ENCODE results near the gene C4orf33. TPM values are rescaled to one million over a fixed set of nuclear protein-coding genes. Genes with fewer than 3 reads are reported as not detected.
"Not testable (repeated sequence)": the region's sequence is repeated elsewhere in the genome, so short reads cannot be mapped to it uniquely, and the experiment has no call there.

The C4orf33 gene
- total RNA-seq, 1 donor from 2014 or later, result 6.9 TPM

DNA sequence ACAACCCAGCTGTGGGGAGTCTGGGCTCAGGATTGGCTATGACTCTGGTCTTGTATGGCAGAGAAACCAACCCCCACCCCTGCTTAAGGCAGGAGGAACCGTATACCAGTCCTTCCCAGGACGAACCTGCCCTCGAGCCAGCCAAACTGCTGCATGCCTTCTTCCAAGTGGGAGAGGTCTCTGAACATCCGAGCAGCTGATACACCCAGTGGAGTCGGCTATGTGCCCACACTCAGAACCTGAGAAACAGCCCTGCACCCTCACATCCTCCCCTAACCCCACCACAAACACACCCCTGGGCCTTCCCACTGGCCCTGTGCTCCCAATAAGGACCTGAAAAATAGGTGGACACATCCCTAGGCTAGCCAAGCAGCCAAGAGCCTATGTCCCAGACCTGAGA lies 21.8 kb downstream of the C4orf33 start:
- FAIRE-seq, result no peak
- DNase-seq (ENCODE audit: low spot score in 2 of 2), result no peak

DNA sequence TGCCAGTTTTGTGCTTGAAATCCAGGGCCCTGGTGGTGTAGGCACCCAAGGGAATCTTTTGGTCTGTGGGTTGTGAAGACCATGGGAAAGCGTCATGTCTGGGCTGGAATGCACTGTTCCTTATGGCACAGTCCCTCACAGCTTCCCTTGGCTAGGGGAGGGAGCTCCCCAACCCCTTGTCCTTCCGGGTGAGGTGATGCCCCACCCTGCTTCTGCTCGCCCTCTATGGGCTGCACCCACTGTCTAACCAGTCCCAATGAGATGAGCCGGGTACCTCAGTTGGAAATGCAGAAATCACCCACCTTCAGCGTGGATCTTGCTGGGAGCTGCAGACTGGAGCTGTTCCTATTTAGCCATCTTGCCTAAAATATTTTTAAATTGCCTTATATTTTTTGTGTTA lies 30.7 kb downstream of the C4orf33 start:
- not testable (repeated sequence) for DNase-seq (ENCODE audit: low spot score in 2 of 2); FAIRE-seq

DNA sequence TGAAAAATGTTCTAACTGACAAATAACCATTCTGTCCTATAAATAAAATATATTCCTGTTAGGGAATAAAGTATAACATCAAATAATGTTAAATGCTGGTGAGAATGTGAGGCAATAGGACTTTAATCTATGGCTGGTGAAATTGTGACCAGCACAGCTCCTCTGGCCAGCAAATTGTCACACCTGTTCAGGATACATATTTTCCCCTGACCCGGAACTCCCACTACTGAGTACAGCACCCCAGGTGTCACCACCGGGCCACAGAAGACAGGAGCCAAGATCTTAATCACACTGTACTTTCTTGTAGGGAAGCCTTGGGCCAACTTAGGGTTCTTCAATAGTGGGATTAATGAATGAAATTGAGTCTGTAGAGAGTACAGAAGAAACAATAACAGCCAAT lies 33.2 kb downstream of the C4orf33 start:
- DNase-seq (ENCODE audit: low spot score in 2 of 2) (no peak), FAIRE-seq (no peak)

DNA sequence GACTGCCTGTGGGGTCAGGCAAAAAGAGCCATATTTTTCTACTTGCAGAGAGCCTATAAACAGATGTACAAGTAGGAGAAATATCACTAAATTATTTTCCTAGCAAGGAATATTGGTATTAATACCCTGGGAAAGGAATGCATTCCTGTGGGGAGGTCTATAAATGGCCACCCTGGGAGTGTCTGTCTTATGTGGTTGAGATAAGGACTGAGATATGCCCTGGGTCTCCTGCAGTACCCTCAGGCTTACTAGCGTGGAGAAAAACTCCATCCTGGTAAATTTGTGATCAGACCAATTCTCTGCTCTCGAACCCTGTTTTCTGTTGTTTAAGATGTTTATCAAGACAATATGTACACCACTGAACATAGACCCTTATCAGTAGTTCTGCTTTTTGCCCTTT lies 35.4 kb downstream of the C4orf33 start:
- no peak for FAIRE-seq

DNA sequence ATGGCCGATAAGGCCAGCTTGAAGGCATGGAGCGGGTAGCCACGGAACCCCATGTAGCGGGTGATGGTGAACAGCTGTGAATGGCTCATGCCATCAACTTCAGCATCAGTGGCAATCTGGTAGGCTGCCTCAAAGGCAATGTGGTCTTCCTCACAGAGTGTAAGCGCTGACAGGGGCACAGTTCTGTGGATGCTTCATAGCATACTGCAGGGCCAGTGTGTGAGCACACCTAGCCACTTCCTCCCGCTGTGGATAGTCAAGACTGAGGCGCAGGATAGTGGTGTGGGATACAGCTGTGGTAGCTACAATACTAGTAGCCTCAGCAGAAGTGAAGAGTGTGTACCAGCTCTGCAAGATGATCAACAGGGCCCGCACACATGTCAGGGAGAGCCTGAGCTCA lies 40.5 kb downstream of the C4orf33 start:
- no peak for DNase-seq (ENCODE audit: low spot score in 2 of 2)
- no peak for FAIRE-seq

More for the DNA sequence above, 35.4 kb downstream of the C4orf33 start:
- no peak for DNase-seq (ENCODE audit: low spot score in 2 of 2)

DNA sequence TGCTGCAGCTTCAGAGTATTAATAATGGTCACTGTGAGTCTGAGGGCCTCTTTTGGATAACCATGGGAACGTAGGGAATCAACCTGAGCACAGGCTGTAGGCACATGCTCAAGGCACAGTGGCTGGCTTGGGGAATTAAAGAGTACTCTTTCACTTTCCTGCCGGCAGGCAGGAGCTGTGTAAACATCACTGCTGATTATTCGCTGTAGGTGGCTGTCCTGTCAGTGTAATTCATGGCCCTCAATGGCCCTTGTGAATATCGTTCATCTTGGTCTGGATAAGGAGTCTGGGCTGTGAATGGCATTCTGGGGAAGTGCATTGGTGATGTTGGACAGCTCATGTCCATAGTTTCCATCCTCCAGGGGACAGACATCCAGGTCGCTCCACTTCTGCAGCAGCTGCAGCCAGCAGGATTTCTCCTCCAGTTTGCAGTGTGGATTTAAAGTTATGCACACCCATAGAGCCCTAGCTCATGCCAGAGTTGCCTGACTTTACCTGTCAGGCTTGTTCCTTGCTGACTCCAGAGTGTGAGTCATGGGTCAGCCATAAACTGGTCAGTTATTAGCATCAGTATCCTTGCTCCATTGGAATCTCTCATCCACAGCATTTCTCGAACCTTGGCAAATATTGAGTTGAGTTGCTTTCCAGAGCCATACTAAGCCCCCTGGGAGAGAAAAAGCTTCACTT lies 43.0 kb downstream of the C4orf33 start:
- FAIRE-seq (no peak), DNase-seq (ENCODE audit: low spot score in 2 of 2) (no peak)

DNA sequence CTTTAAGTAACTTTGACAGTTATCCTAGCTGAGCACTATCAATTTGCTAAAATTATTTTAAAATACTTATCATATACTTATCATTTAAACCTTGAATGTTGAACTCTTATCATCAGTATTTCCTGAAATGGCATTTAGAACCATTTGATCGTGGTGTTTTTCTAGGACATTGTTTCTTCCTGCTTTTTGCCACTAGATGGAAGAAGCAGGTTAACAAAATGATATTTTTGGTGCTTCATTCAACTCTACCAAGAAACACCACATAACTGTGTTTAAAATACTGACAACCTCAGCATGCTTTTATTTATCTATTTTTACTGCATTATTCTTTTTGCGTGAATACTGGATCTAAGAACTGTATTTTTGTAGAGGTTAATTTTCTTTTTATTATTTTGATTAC lies 44.6 kb downstream of the C4orf33 start:
- FAIRE-seq (no peak), DNase-seq (ENCODE audit: low spot score in 2 of 2) (peak in 1 of 2 donors; percentile 11)

DNA sequence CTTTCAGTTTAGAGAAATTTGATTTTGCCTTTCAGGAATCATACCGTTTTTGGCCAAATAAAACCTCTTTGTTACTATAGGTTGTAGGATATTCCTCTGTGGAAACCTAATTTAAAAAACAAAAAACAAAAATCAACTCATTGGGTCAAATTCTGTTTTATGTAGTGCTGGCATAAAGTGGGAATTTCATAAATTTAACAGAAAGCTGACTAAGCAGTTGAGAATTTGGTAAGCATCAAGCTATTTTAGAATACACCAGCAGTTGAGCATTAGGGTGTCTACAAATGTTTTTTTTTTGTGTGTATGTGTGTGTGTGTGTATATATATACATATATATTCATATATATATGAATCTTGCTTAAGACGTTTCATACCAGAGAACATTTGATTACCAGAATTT lies 47.4 kb downstream of the C4orf33 start:
- DNase-seq (ENCODE audit: low spot score in 2 of 2) (no peak), FAIRE-seq (no peak)

DNA sequence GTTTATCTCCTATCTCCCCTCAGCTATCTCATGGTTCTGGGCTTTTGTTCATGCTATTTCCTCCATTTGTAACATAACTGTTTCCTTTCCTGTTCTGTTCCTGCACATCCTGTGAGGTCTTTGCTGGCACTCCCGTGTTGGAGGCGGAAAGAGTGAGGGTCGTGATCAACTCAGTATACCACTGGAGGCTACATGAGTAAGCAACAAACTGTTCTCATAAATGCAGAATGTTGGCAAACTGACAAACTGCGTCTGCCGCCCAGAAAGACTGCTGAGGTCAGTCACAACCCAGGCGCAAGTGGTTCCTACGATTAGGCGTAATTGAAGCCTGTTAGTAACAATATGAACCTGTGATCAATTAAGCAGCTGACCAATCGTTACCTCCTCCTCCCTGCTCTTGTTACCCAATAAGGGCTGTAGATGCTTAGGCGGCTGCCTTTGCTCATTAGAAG lies 48.8 kb downstream of the C4orf33 start:
- FAIRE-seq (no peak), DNase-seq (ENCODE audit: low spot score in 2 of 2) (no peak)

DNA sequence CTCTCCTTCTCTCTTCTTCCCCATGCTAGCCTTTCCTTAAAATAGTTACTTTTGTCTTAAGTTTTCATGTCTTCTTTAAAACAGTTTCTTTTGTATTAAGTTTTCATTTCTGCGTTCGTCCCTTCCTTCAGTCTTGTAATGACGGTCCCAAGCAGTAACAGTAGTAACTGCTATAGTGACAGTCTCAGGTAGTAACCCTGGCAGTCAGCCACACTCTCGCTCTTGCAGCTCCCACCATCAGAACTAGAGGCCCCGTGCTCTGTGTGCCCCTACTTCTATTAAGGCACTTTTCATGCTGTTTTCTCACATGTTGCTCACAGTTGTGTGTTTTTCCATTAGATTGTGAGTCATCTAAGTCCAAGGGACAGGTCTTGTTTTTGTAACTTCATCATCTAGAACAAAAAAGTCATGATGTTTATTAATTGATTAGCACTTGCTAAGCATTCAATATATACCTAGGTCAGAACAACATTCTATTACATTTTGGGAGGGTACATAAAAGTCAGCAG lies 49.3 kb downstream of the C4orf33 start:
- DNase-seq (ENCODE audit: low spot score in 2 of 2) (no peak), FAIRE-seq (no peak)

DNA sequence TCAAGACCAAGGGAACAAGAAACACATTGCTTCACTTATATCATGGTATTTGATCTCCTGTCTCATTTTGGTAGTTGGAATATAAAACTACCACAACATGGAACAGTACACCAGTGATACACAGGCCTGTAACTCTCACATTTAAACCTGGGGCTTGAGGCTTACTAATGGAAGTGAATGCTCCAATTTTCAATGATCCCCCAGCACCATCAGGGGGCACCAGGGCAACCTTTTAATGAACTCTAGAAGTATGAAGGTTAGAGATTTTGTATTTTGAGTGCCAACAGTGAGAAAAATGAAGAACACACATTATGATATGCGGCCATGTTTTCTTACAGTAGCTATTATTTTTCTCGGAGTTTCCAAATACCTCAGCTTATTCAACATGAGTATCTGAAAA lies 50.7 kb downstream of the C4orf33 start:
- DNase-seq (ENCODE audit: low spot score in 2 of 2) (no peak), FAIRE-seq (no peak)

DNA sequence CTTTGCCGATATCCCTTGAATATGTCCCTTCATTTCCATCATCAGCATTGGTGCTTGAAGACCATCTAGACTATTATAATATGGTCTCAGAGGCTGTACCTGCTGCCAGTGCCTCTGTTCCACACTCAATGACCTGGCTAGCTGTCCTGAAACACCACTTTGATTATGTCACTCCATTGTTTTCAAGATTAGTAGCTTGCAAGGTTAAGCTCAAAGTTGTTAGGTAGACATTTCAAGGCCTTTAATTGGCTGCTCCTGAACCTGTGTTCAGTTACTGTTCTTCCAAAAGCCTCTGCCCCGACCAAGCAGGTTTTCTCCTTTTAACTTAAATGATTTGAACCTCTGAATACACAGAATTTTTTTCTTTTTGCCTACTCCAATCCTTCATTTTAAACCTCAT lies 52.9 kb downstream of the C4orf33 start:
- no peak for DNase-seq (ENCODE audit: low spot score in 2 of 2)
- FAIRE-seq, result no peak

DNA sequence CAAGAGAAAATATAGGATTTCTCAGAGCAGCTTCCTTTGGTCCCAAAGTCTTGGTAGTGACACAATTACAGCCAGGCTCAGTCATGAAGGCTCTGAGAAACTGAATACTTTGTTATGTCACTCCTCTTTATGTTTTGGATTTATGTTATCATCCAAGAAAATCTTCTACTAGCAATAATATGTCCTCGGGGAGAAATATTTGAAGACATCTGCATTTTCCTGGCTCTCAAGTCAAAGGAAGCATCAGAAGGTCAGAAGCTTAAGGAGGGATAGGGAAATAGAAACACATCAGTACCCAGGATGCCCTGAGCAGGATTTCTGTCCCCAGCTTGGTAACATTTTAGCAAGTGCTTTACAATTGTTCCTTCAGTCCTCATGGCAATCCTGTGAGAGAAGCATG lies 54.0 kb downstream of the C4orf33 start:
- DNase-seq (ENCODE audit: low spot score in 2 of 2), result no peak
- no peak for FAIRE-seq

DNA sequence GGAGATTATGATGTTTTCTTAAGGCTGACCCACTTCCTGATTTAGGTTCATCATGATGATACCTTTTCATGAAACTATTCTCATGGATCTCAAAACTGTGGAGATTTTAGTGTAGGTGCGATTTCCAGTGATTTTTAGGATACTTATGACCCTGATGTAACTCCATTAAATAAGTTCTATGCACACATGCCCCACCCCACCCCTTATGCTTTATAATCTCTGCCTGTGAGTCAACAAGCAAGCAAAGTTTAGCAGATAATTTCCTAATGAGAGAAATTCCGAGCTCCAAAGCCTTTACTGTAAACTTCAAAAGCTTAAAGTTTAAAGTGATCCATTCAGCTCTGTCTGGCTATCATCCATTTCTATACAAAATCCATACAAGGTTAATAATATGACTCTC lies 56.4 kb downstream of the C4orf33 start:
- DNase-seq (ENCODE audit: low spot score in 2 of 2) (no peak), FAIRE-seq (no peak)

DNA sequence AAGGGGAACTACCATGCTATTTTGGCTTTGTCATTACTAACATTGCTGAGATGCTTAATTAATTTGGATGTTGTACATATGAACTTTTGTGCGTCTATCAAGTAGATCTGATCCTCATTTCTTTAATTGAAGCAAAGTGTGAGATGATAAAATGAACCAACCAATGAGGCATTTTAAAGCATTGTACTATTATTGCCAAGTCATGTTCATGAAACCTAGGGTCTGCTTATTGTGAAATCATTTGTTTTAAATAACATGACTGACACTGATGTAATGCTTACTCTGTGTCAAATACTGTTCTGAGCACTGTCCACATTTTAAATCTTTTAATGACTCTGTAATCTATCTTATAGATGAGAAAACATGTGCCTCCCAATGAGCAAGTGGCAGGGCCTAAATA lies 57.7 kb downstream of the C4orf33 start:
- DNase-seq (ENCODE audit: low spot score in 2 of 2) (no peak), FAIRE-seq (no peak)

DNA sequence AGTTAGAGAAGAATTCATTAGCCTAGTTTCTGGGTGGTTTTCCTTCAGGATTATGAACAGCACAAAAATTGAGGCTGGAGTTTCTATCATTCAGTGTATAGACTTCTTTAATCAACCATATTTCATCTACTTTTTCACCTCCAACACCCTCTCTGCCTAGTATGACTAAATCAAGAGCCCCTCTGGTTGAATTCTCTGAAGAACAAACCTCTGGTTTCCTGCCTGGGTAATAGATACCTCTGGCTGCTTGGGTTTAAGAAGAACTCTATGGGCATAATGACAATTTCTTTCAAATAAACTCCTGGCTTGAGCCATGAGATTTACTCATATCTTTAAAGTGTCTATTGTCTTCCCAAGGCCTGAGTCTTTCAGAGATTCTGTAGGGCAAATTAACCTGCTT lies 66.5 kb downstream of the C4orf33 start:
- no peak for DNase-seq (ENCODE audit: low spot score in 2 of 2)
- no peak for FAIRE-seq

DNA sequence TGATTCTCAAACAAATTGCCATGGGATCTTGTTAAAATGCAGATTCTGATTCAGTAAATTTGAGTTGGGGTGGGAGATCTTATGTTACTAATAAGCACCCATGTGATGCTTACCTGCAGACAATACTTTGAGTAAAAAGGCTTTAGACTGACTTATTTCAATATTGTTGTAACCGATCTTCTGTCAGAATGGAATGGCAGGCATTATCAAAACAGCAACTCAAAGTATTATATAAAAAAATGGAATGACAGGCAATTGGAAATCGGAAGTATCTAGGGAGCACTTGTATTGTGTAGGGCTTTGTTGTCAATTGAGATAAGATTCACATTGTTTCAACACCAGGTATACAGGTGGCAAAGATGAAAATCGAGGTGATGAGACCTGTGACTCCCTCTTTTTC lies 67.5 kb downstream of the C4orf33 start:
- FAIRE-seq (no peak), DNase-seq (ENCODE audit: low spot score in 2 of 2) (no peak)

DNA sequence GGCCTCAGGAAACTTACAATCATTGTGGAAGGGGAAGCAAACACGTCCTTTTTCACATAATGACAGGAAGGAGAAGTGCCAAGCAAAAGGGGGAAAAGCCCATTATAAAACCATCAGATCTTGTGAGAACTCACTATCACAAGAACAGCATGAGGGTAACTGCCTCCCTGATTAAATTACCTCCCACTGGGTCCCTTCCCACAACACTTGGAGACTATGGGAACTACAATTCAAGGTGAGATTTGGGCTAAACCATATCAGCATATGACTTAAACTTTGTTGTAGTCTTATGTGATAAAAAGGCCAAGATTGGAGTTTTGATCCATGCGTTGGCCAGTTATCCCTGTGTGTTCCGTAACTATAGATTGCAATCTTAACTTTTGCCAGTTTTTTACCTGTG lies 68.3 kb downstream of the C4orf33 start:
- no peak for FAIRE-seq
- DNase-seq (ENCODE audit: low spot score in 2 of 2), result no peak

Other genes starting within 250 kb of the C4orf33 start
- 89.3 TPM for gene SCLT1, start 2.6 kb upstream of the C4orf33 start, total RNA-seq